Cerebellar cortex (tissue), 1 donor: Measurements from ENCODE around the gene PCDHGB1.
"Not testable (repeated sequence)": the region's sequence is repeated elsewhere in the genome, so short reads cannot be mapped to it uniquely, and the experiment has no call there.

Experiments
- DNase-seq: peaks from one replicate; pipeline ENCODE4 v3.0.0-alpha.2; 2015; ENCODE audit warnings: low spot score

PCDHGB1 gene

GRCh38 chr5:141349917-141350619 is at the start of gene PCDHGB1:
TSS of gene PCDHGB1 (plus strand) at chr5:141350099. CDS start at chr5:141350261, 162 bp downstream.
- peak; percentile 48 for DNase-seq

- DNase-seq, result no peak
Observed at GRCh38 chr5:141303756-141304155, 46.1 kb upstream of the PCDHGB1 start, which contains the start of gene SLC25A2. TSS of gene SLC25A2 (minus strand) at chr5:141304049. CDS start at chr5:141303865, 184 bp downstream.

GRCh38 chr5:141306630-141307029 is 43.3 kb upstream of the PCDHGB1 start:
- DNase-seq, result no peak

- DNase-seq, result no peak
Observed at GRCh38 chr5:141313711-141314110, 36.2 kb upstream of the PCDHGB1 start.

GRCh38 chr5:141316963-141317362 is 32.9 kb upstream of the PCDHGB1 start:
- DNase-seq, result not testable (repeated sequence)

GRCh38 chr5:141319202-141319601 is 30.7 kb upstream of the PCDHGB1 start:
- no peak for DNase-seq

- DNase-seq, result no peak
Observed at GRCh38 chr5:141319699-141320098, 30.2 kb upstream of the PCDHGB1 start.

- peak; percentile 92 for DNase-seq
Observed at GRCh38 chr5:141320225-141321169, 29.4 kb upstream of the PCDHGB1 start, which contains the start of gene TAF7. TSS of gene TAF7 (minus strand) at chr5:141320784. CDS start at chr5:141320044, 740 bp downstream.

GRCh38 chr5:141322261-141322660 is 27.6 kb upstream of the PCDHGB1 start:
- DNase-seq, result no peak

GRCh38 chr5:141326088-141326854 is 23.6 kb upstream of the PCDHGB1 start:
- DNase-seq, result peak; percentile 80

GRCh38 chr5:141328231-141328630 is 21.7 kb upstream of the PCDHGB1 start:
- DNase-seq, result no peak

GRCh38 chr5:141330299-141331080 is 19.4 kb upstream of the PCDHGB1 start, which contains the start of gene PCDHGA1:
TSS of gene PCDHGA1 (plus strand) at chr5:141330514.
- peak; percentile 29 for DNase-seq

GRCh38 chr5:141332571-141332970 is 17.3 kb upstream of the PCDHGB1 start:
- not testable (repeated sequence) for DNase-seq

- peak; percentile 19 for DNase-seq
Observed at GRCh38 chr5:141338538-141339306, 11.2 kb upstream of the PCDHGB1 start, which contains the start of gene PCDHGA2. TSS of gene PCDHGA2 (plus strand) at chr5:141338760.

GRCh38 chr5:141340781-141341354 is 9.0 kb upstream of the PCDHGB1 start:
- not testable (repeated sequence) for DNase-seq

- DNase-seq, result no peak
Observed at GRCh38 chr5:141342773-141343172, 7.1 kb upstream of the PCDHGB1 start.

- peak; percentile 12 for DNase-seq
Observed at GRCh38 chr5:141343242-141343952, 6.5 kb upstream of the PCDHGB1 start, which contains the start of gene PCDHGA3. TSS of gene PCDHGA3 (plus strand) at chr5:141343829. CDS start at chr5:141344034, 205 bp downstream.

- no peak for DNase-seq
Observed at GRCh38 chr5:141343953-141344463, 5.9 kb upstream of the PCDHGB1 start.

- DNase-seq, result no peak
Observed at GRCh38 chr5:141345327-141345726, 4.6 kb upstream of the PCDHGB1 start.
